HUES48 (cell line): ENCODE data around the gene IMMP2L.

Experiments used
- H3K27ac ChIP-seq: one replicate; pipeline ENCODE4 v1.7.0; 2013; ENCODE audit warnings: low read depth, low read length, inconsistent platforms
- H3K27me3 ChIP-seq: 2 replicates; pipeline ENCODE4 v1.6.1; 2013; ENCODE audit warnings: mild to moderate bottlenecking, low read length; ENCODE audit not compliant: control insufficient read depth, insufficient read depth
- H3K36me3 ChIP-seq: 2 replicates; pipeline ENCODE4 v1.6.1; 2013; ENCODE audit warnings: low read length; ENCODE audit not compliant: control insufficient read depth, insufficient read depth
- H3K4me1 ChIP-seq: 2 replicates; pipeline ENCODE4 v1.6.1; 2013; ENCODE audit warnings: mild to moderate bottlenecking, low read length; ENCODE audit not compliant: control insufficient read depth, insufficient read depth
- H3K4me3 ChIP-seq: 2 replicates; pipeline ENCODE4 v1.5.1; 2013; ENCODE audit warnings: mild to moderate bottlenecking, low read depth, low read length
- H3K9ac ChIP-seq: 2 replicates; pipeline ENCODE4 v1.6.1; 2013; ENCODE audit warnings: mild to moderate bottlenecking, low read depth, low read length, moderate library complexity
- H3K9me3 ChIP-seq: 2 replicates; pipeline ENCODE4 v1.6.1; 2013; ENCODE audit warnings: low read length; ENCODE audit not compliant: control insufficient read depth, insufficient read depth

IMMP2L gene

GRCh38 chr7:111160297-111160696, 402.0 kb downstream of the IMMP2L start:
- no peak overlapping the region for H3K4me3 ChIP-seq
- H3K27me3 ChIP-seq = no peaks in the 10 kb centered on the region
- no peaks in the 10 kb centered on the region for H3K4me1 ChIP-seq
- H3K36me3 ChIP-seq = no peaks in the 10 kb centered on the region
- H3K9ac ChIP-seq = no peak overlapping the region
- H3K9me3 ChIP-seq = no peaks in the 10 kb centered on the region
- H3K27ac ChIP-seq = no peak overlapping the region

GRCh38 chr7:111159426-111159825, 402.9 kb downstream of the IMMP2L start:
- no peaks in the 10 kb centered on the region for H3K4me1 ChIP-seq
- no peak overlapping the region for H3K9ac ChIP-seq
- H3K27me3 ChIP-seq = no peaks in the 10 kb centered on the region
- H3K36me3 ChIP-seq = no peaks in the 10 kb centered on the region
- H3K4me3 ChIP-seq = no peak overlapping the region
- H3K9me3 ChIP-seq = no peaks in the 10 kb centered on the region
- H3K27ac ChIP-seq = no peak overlapping the region

- no peaks in the 10 kb centered on the region for H3K36me3 ChIP-seq
- no peaks in the 10 kb centered on the region for H3K4me1 ChIP-seq
- H3K9ac ChIP-seq = no peak overlapping the region
- H3K27me3 ChIP-seq = no peaks in the 10 kb centered on the region
- H3K4me3 ChIP-seq = no peak overlapping the region
- no peaks in the 10 kb centered on the region for H3K9me3 ChIP-seq
- H3K27ac ChIP-seq = no peak overlapping the region
Measured at GRCh38 chr7:111150709-111151108, 411.6 kb downstream of the IMMP2L start.

- Histone ChIP-seq H3K36me3 (no peaks in the 10 kb centered on the region), H3K9me3 (no peaks in the 10 kb centered on the region), H3K27ac (no peak overlapping the region), H3K4me3 (no peak overlapping the region), H3K4me1 (no peaks in the 10 kb centered on the region), H3K27me3 (no peaks in the 10 kb centered on the region), H3K9ac (no peak overlapping the region)
Measured at GRCh38 chr7:111147708-111148533, 414.4 kb downstream of the IMMP2L start.

- Histone ChIP-seq H3K36me3 (no peaks in the 10 kb centered on the region), H3K9me3 (no peaks in the 10 kb centered on the region), H3K9ac (no peak overlapping the region), H3K4me3 (no peak overlapping the region), H3K27me3 (no peaks in the 10 kb centered on the region), H3K27ac (no peak overlapping the region), H3K4me1 (no peaks in the 10 kb centered on the region)
Measured at GRCh38 chr7:111146136-111146535, 416.2 kb downstream of the IMMP2L start.

GRCh38 chr7:111145472-111145871, 416.8 kb downstream of the IMMP2L start:
- H3K27ac ChIP-seq = no peak overlapping the region
- H3K27me3 ChIP-seq = no peaks in the 10 kb centered on the region
- no peaks in the 10 kb centered on the region for H3K4me1 ChIP-seq
- no peaks in the 10 kb centered on the region for H3K36me3 ChIP-seq
- no peak overlapping the region for H3K9ac ChIP-seq
- no peaks in the 10 kb centered on the region for H3K9me3 ChIP-seq
- H3K4me3 ChIP-seq = no peak overlapping the region

- Histone ChIP-seq H3K4me3 (no peak overlapping the region), H3K4me1 (peaks cover 10% of the 10 kb centered on the region; the same call in 1 of the 2 replicates), H3K27me3 (no peaks in the 10 kb centered on the region), H3K36me3 (no peaks in the 10 kb centered on the region), H3K9ac (no peak overlapping the region), H3K27ac (no peak overlapping the region), H3K9me3 (no peaks in the 10 kb centered on the region)
Measured at GRCh38 chr7:111140091-111140865, 422.0 kb downstream of the IMMP2L start.

- H3K9me3 ChIP-seq = no peaks in the 10 kb centered on the region
- H3K4me1 ChIP-seq = peaks cover 10% of the 10 kb centered on the region; the same call in 1 of the 2 replicates
- H3K36me3 ChIP-seq = no peaks in the 10 kb centered on the region
- no peaks in the 10 kb centered on the region for H3K27me3 ChIP-seq
- H3K9ac ChIP-seq = no peak overlapping the region
- H3K4me3 ChIP-seq = no peak overlapping the region
- H3K27ac ChIP-seq = no peak overlapping the region
Measured at GRCh38 chr7:111138586-111138985, 423.7 kb downstream of the IMMP2L start.

GRCh38 chr7:111138193-111138569, 424.1 kb downstream of the IMMP2L start:
- H3K4me1 ChIP-seq = peaks cover 10% of the 10 kb centered on the region; the same call in 1 of the 2 replicates
- H3K27me3 ChIP-seq = no peaks in the 10 kb centered on the region
- H3K27ac ChIP-seq = no peak overlapping the region
- no peaks in the 10 kb centered on the region for H3K9me3 ChIP-seq
- H3K36me3 ChIP-seq = no peaks in the 10 kb centered on the region
- H3K9ac ChIP-seq = no peak overlapping the region
- no peak overlapping the region for H3K4me3 ChIP-seq

GRCh38 chr7:111137296-111138192, 424.7 kb downstream of the IMMP2L start:
- H3K4me1 ChIP-seq = peaks cover 16% of the 10 kb centered on the region
- H3K4me3 ChIP-seq = no peak overlapping the region
- no peaks in the 10 kb centered on the region for H3K36me3 ChIP-seq
- no peak overlapping the region for H3K27ac ChIP-seq
- no peaks in the 10 kb centered on the region for H3K27me3 ChIP-seq
- H3K9me3 ChIP-seq = no peaks in the 10 kb centered on the region
- no peak overlapping the region for H3K9ac ChIP-seq
